Measurements from ENCODE around the gene LRP1B.
"Not testable (repeated sequence)": the region's sequence is repeated elsewhere in the genome, so short reads cannot be mapped to it uniquely, and the experiment has no call there.

Gene LRP1B

GRCh38 chr2:140416577-140416976, 1714.2 kb downstream of the LRP1B start:
- no peak overlapping the region for H3K4me3 ChIP-seq (replicated peaks; ENCODE audit: low read depth, low read length)
- DNase-seq (ENCODE audit: extremely low read depth, low read depth), result no peak
- TF ChIP-seq CTCF (IDR thresholded peaks at IDR 0.05; ENCODE audit: low read depth, low read length, missing control alignments), result no peak

- H3K4me3 ChIP-seq (replicated peaks; ENCODE audit: low read depth, low read length); DNase-seq (ENCODE audit: extremely low read depth, low read depth): not testable (repeated sequence)
Measured at GRCh38 chr2:140415035-140415434, 1715.8 kb downstream of the LRP1B start.

- H3K4me3 ChIP-seq (replicated peaks; ENCODE audit: low read depth, low read length), result no peak overlapping the region
- no peak for DNase-seq (ENCODE audit: extremely low read depth, low read depth)
- no peak for TF ChIP-seq CTCF (IDR thresholded peaks at IDR 0.05; ENCODE audit: low read depth, low read length, missing control alignments)
Measured at GRCh38 chr2:140410695-140411094, 1720.1 kb downstream of the LRP1B start.

GRCh38 chr2:140401056-140401455, 1729.8 kb downstream of the LRP1B start:
- TF ChIP-seq CTCF (IDR thresholded peaks at IDR 0.05; ENCODE audit: low read depth, low read length, missing control alignments), result no peak
- H3K4me3 ChIP-seq (replicated peaks; ENCODE audit: low read depth, low read length), result no peak overlapping the region
- DNase-seq (ENCODE audit: extremely low read depth, low read depth), result no peak

GRCh38 chr2:140392824-140393223, 1738.0 kb downstream of the LRP1B start:
- H3K4me3 ChIP-seq (replicated peaks; ENCODE audit: low read depth, low read length), result no peak overlapping the region
- no peak for DNase-seq (ENCODE audit: extremely low read depth, low read depth)
- no peak for TF ChIP-seq CTCF (IDR thresholded peaks at IDR 0.05; ENCODE audit: low read depth, low read length, missing control alignments)

GRCh38 chr2:140384946-140385345, 1745.9 kb downstream of the LRP1B start:
- no peak for TF ChIP-seq CTCF (IDR thresholded peaks at IDR 0.05; ENCODE audit: low read depth, low read length, missing control alignments)
- no peak for DNase-seq (ENCODE audit: extremely low read depth, low read depth)
- no peak overlapping the region for H3K4me3 ChIP-seq (replicated peaks; ENCODE audit: low read depth, low read length)

GRCh38 chr2:140383781-140384180, 1747.0 kb downstream of the LRP1B start:
- no peak for TF ChIP-seq CTCF (IDR thresholded peaks at IDR 0.05; ENCODE audit: low read depth, low read length, missing control alignments)
- no peak overlapping the region for H3K4me3 ChIP-seq (replicated peaks; ENCODE audit: low read depth, low read length)
- DNase-seq (ENCODE audit: extremely low read depth, low read depth), result no peak
